Measurements from ENCODE around the gene SHH. TPM values are rescaled to one million over a fixed set of nuclear protein-coding genes. Genes with fewer than 3 reads are reported as not detected.

Gene SHH
- total and polyA plus RNA-seq, 4 donors, result 0.10 to 0.25 TPM; not detected in 2

- H3K27ac ChIP-seq (ENCODE audit: low read depth in 1 of 2, low read length in 2 of 2), result no peak overlapping the region
- H3K36me3 ChIP-seq (ENCODE audit: control insufficient read depth in 1 of 2, insufficient read depth in 2 of 2, low read length in 1 of 2), result no peaks in the 10 kb centered on the region
- ATAC-seq (ENCODE audit: low FRiP score) (peak; percentile 49), DNase-seq (peak; percentile 40 to 62)
- no peaks in the 10 kb centered on the region for H3K27me3 ChIP-seq (ENCODE audit: control insufficient read depth in 1 of 2, insufficient read depth in 2 of 2, low read length in 1 of 2)
- H3K9me3 ChIP-seq (ENCODE audit: control insufficient read depth, low read length), result peaks cover 2% of the 10 kb centered on the region
- intact Hi-C loops (cut with DNase I), result no loop called here
- H3K4me1 ChIP-seq (ENCODE audit: control insufficient read depth in 1 of 2, insufficient read depth in 2 of 2, low read length in 2 of 2), result no peaks in the 10 kb centered on the region
- 2 to 5% methylated on average over 48 to 68 of the region's 68 CpGs for WGBS, 2 donors
- H3K4me3 ChIP-seq (ENCODE audit: low read length in 2 of 2), result no peak overlapping the region
These were observed 25.0 kb downstream of the SHH start for GRCh38 chr7:155787171-155787851.

DNA sequence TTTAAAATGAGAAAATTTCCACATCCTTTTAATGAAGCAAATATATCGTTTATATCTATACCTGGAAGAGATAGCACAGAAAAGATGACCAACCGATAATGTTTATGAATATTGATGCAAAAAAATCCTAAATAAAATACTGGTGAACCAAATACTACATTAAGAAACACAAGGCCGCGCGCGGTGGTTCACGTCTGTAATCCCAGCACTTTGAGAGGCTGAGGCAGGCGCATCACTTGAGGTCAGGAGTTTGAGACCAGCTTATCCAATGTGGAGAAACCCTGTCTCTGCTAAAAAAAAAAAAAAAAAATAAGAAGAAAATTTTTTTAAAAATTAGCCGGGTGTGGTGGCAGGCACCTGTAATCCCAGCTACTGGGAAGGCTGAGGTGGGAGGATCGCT lies 25.8 kb downstream of the SHH start:
- H3K4me1 ChIP-seq (ENCODE audit: control insufficient read depth in 1 of 2, insufficient read depth in 2 of 2, low read length in 2 of 2), result no peaks in the 10 kb centered on the region
- 89 to 92% methylated on average over 10 of the region's 10 CpGs for WGBS, 2 donors
- no peak for DNase-seq
- no peaks in the 10 kb centered on the region for H3K27me3 ChIP-seq (ENCODE audit: control insufficient read depth in 1 of 2, insufficient read depth in 2 of 2, low read length in 1 of 2)
- H3K27ac ChIP-seq (ENCODE audit: low read depth in 1 of 2, low read length in 2 of 2), result no peak overlapping the region
- ATAC-seq (ENCODE audit: low FRiP score), result no peak
- H3K9me3 ChIP-seq (ENCODE audit: control insufficient read depth, low read length), result peaks cover 2% of the 10 kb centered on the region
- no peak overlapping the region for H3K4me3 ChIP-seq (ENCODE audit: low read length in 2 of 2)
- intact Hi-C loops (cut with DNase I), result no loop called here
- no peaks in the 10 kb centered on the region for H3K36me3 ChIP-seq (ENCODE audit: control insufficient read depth in 1 of 2, insufficient read depth in 2 of 2, low read length in 1 of 2)

DNA sequence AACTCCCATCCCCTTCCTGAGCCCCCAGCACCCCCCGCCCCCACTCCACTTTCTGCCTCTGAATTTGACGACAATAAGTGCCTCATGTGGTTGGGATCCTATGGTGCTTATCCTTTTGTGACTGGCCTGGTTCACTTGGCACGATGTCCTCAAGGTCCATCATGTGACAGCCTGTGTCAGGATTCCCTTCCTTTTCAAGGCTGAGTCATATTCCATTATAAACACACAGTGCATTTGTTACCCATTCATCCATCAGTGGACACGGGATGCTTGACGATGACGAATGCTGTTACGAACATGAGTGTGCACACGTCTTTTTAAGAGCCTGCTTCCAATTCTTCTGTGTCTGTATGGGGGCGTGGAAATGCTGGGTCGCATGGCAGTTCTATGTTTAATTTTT lies 26.7 kb downstream of the SHH start:
- Histone ChIP-seq H3K4me3 (ENCODE audit: low read length in 2 of 2) (no peak overlapping the region), H3K36me3 (ENCODE audit: control insufficient read depth in 1 of 2, insufficient read depth in 2 of 2, low read length in 1 of 2) (peaks cover 0 to 3% of the 10 kb centered on the region in 2 donors), H3K27me3 (ENCODE audit: control insufficient read depth in 1 of 2, insufficient read depth in 2 of 2, low read length in 1 of 2) (no peaks in the 10 kb centered on the region), H3K27ac (ENCODE audit: low read depth in 1 of 2, low read length in 2 of 2) (no peak overlapping the region), H3K9me3 (ENCODE audit: control insufficient read depth, low read length) (peaks cover 2% of the 10 kb centered on the region), H3K4me1 (ENCODE audit: control insufficient read depth in 1 of 2, insufficient read depth in 2 of 2, low read length in 2 of 2) (no peaks in the 10 kb centered on the region)
- intact Hi-C loops (cut with DNase I), result no loop called here
- ATAC-seq (ENCODE audit: low FRiP score), result no peak
- peak in 1 of 2 donors; percentile 2 for DNase-seq
- WGBS, 2 donors, result 84 to 87% methylated on average over 10 of the region's 10 CpGs

DNA sequence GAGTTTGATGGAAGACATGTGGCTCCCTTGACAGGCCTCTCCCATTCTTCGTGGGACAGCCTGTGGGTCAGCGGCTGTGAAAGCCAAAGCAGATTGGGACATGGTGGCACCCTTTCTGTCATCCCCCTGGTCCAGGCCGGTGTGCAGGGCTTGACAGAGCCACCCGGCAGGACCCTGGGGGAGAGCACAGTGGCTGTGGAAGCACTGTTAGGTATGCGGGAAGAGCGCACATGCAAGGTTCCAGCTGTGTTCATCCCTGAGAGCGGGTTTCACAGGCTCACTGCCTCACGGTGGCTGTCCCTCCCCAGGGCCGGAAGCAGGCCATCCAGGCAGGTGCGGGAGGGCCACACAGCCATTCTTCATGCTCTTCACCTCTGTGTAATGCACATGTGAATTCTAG lies 29.8 kb downstream of the SHH start:
- Histone ChIP-seq H3K4me3 (ENCODE audit: low read length in 2 of 2) (no peak overlapping the region), H3K36me3 (ENCODE audit: control insufficient read depth in 1 of 2, insufficient read depth in 2 of 2, low read length in 1 of 2) (peaks cover 0 to 3% of the 10 kb centered on the region in 2 donors), H3K27me3 (ENCODE audit: control insufficient read depth in 1 of 2, insufficient read depth in 2 of 2, low read length in 1 of 2) (no peaks in the 10 kb centered on the region), H3K4me1 (ENCODE audit: control insufficient read depth in 1 of 2, insufficient read depth in 2 of 2, low read length in 2 of 2) (no peaks in the 10 kb centered on the region), H3K27ac (ENCODE audit: low read depth in 1 of 2, low read length in 2 of 2) (no peak overlapping the region), H3K9me3 (ENCODE audit: control insufficient read depth, low read length) (no peaks in the 10 kb centered on the region)
- DNase-seq (no peak), ATAC-seq (ENCODE audit: low FRiP score) (no peak)
- intact Hi-C loops (cut with DNase I), result no loop called here
- 84 to 91% methylated on average over 10 of the region's 10 CpGs for WGBS, 2 donors

- no peaks in the 10 kb centered on the region for H3K9me3 ChIP-seq (ENCODE audit: control insufficient read depth, low read length)
- H3K4me1 ChIP-seq (ENCODE audit: control insufficient read depth in 1 of 2, insufficient read depth in 2 of 2, low read length in 2 of 2), result no peaks in the 10 kb centered on the region
- peaks cover 0 to 6% of the 10 kb centered on the region in 2 donors for H3K36me3 ChIP-seq (ENCODE audit: control insufficient read depth in 1 of 2, insufficient read depth in 2 of 2, low read length in 1 of 2)
- DNase-seq (no peak), ATAC-seq (ENCODE audit: low FRiP score) (no peak)
- 93% methylated on average over 20 of the region's 20 CpGs for WGBS, 2 donors
- H3K27me3 ChIP-seq (ENCODE audit: control insufficient read depth in 1 of 2, insufficient read depth in 2 of 2, low read length in 1 of 2), result no peaks in the 10 kb centered on the region
- no peak overlapping the region for H3K4me3 ChIP-seq (ENCODE audit: low read length in 2 of 2)
- H3K27ac ChIP-seq (ENCODE audit: low read depth in 1 of 2, low read length in 2 of 2), result no peak overlapping the region
- intact Hi-C loops (cut with DNase I), result no loop called here
These were observed 30.8 kb downstream of the SHH start for GRCh38 chr7:155781433-155781832.

DNA sequence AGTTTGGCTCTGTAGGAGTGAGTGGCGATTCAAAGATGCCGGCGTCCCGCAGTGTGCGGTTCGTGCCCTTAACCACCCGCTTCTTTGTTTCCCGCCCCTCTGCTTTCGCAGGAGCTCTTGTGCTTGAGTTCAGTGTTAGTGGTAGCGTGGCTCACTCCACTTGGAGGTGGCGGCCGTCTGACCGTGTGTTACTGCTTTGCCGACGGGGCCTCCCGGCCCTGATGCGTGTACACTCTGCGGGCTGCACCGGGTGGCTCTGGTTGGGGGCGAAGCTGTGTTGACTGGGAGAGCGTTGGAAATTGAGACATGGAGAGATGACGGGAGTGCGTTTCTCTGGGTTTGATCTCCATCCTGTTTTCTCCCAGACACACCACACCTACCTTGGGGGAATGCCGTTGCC lies 31.4 kb downstream of the SHH start:
- ATAC-seq (ENCODE audit: low FRiP score), result no peak
- Histone ChIP-seq H3K27me3 (ENCODE audit: control insufficient read depth in 1 of 2, insufficient read depth in 2 of 2, low read length in 1 of 2) (no peaks in the 10 kb centered on the region), H3K36me3 (ENCODE audit: control insufficient read depth in 1 of 2, insufficient read depth in 2 of 2, low read length in 1 of 2) (peaks cover 0 to 7% of the 10 kb centered on the region in 2 donors), H3K9me3 (ENCODE audit: control insufficient read depth, low read length) (no peaks in the 10 kb centered on the region), H3K27ac (ENCODE audit: low read depth in 1 of 2, low read length in 2 of 2) (no peak overlapping the region), H3K4me3 (ENCODE audit: low read length in 2 of 2) (no peak overlapping the region), H3K4me1 (ENCODE audit: control insufficient read depth in 1 of 2, insufficient read depth in 2 of 2, low read length in 2 of 2) (no peaks in the 10 kb centered on the region)
- no peak for DNase-seq
- 91 to 95% methylated on average over 24 of the region's 24 CpGs for WGBS, 2 donors
- intact Hi-C loops (cut with DNase I), result no loop called here

- no peak overlapping the region for H3K27ac ChIP-seq (ENCODE audit: low read depth in 1 of 2, low read length in 2 of 2)
- H3K4me1 ChIP-seq (ENCODE audit: control insufficient read depth in 1 of 2, insufficient read depth in 2 of 2, low read length in 2 of 2), result no peaks in the 10 kb centered on the region
- H3K9me3 ChIP-seq (ENCODE audit: control insufficient read depth, low read length), result no peaks in the 10 kb centered on the region
- H3K4me3 ChIP-seq (ENCODE audit: low read length in 2 of 2), result no peak overlapping the region
- DNase-seq (no peak), ATAC-seq (ENCODE audit: low FRiP score) (no peak)
- H3K27me3 ChIP-seq (ENCODE audit: control insufficient read depth in 1 of 2, insufficient read depth in 2 of 2, low read length in 1 of 2), result no peaks in the 10 kb centered on the region
- intact Hi-C loops (cut with DNase I), result no loop called here
- peaks cover 0 to 10% of the 10 kb centered on the region in 2 donors for H3K36me3 ChIP-seq (ENCODE audit: control insufficient read depth in 1 of 2, insufficient read depth in 2 of 2, low read length in 1 of 2)
- WGBS, 2 donors, result 89 to 90% methylated on average over 6 of the region's 6 CpGs
These were observed 33.9 kb downstream of the SHH start for GRCh38 chr7:155778349-155778748.

DNA sequence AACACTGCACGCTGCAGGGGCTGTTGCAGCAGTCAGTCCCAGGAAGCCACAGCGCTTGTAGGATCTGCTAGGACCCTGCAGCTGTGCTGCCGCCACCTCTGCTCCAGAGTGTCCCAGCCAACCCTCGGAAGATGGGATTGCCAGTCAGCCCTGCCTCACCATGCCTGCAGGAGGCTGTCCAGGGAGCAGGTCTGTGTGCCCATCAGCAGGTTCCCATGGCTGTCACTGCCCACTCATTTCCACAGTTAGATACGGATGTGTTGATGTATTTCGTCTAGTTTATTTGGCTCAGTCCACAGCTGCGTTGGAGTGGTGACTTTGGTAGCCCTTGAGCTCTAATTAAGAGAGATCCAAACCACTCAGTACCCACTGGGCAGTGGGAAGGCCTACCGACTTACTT lies 35.7 kb downstream of the SHH start:
- intact Hi-C loops (cut with DNase I), result no loop called here
- Histone ChIP-seq H3K27me3 (ENCODE audit: control insufficient read depth in 1 of 2, insufficient read depth in 2 of 2, low read length in 1 of 2) (no peaks in the 10 kb centered on the region), H3K4me1 (ENCODE audit: control insufficient read depth in 1 of 2, insufficient read depth in 2 of 2, low read length in 2 of 2) (no peaks in the 10 kb centered on the region), H3K4me3 (ENCODE audit: low read length in 2 of 2) (no peak overlapping the region), H3K9me3 (ENCODE audit: control insufficient read depth, low read length) (no peaks in the 10 kb centered on the region), H3K27ac (ENCODE audit: low read depth in 1 of 2, low read length in 2 of 2) (no peak overlapping the region), H3K36me3 (ENCODE audit: control insufficient read depth in 1 of 2, insufficient read depth in 2 of 2, low read length in 1 of 2) (peaks cover 0 to 10% of the 10 kb centered on the region in 2 donors)
- ATAC-seq (ENCODE audit: low FRiP score), result peak; percentile 29
- no peak for DNase-seq
- 80 to 83% methylated on average over 8 of the region's 8 CpGs for WGBS, 2 donors

DNA sequence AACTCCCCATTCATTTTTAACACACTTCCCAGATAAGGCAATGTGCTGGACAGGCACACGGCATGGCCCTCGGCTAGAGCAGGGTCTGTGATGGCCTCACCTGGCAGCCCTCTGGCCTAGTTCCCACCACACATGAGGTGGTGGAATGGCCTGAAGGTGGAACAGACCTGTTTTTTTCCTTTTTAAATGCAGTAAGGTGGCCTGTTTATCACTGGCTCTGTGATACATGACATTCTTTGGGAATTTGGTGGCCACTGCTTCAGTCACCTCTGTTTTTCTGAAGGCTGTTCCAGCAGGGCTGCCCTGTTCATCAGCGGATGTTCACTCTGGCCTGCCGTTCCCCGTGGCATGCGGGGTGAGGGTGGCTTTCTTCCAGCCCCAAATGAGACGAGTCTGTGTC lies 36.6 kb downstream of the SHH start:
- DNase-seq, result no peak
- Histone ChIP-seq H3K27ac (ENCODE audit: low read depth in 1 of 2, low read length in 2 of 2) (no peak overlapping the region), H3K27me3 (ENCODE audit: control insufficient read depth in 1 of 2, insufficient read depth in 2 of 2, low read length in 1 of 2) (no peaks in the 10 kb centered on the region), H3K36me3 (ENCODE audit: control insufficient read depth in 1 of 2, insufficient read depth in 2 of 2, low read length in 1 of 2) (peaks cover 0 to 6% of the 10 kb centered on the region in 2 donors), H3K4me1 (ENCODE audit: control insufficient read depth in 1 of 2, insufficient read depth in 2 of 2, low read length in 2 of 2) (no peaks in the 10 kb centered on the region), H3K4me3 (ENCODE audit: low read length in 2 of 2) (no peak overlapping the region), H3K9me3 (ENCODE audit: control insufficient read depth, low read length) (no peaks in the 10 kb centered on the region)
- 82 to 84% methylated on average over 7 of the region's 7 CpGs for WGBS, 2 donors
- no peak for ATAC-seq (ENCODE audit: low FRiP score)
- intact Hi-C loops (cut with DNase I), result no loop called here

All from aorta (tissue), 5 donors.